ENCODE data around the gene DAPP1.

DAPP1 gene

GRCh38 chr4:99856166-99856565, 39.5 kb downstream of the DAPP1 start:
- peak; percentile 70 for DNase-seq

- peak; percentile 21 for DNase-seq
Observed at GRCh38 chr4:99857307-99857706, 40.7 kb downstream of the DAPP1 start.

GRCh38 chr4:99859618-99860017, 43.0 kb downstream of the DAPP1 start:
- DNase-seq = no peak

GRCh38 chr4:99860521-99860920, 43.9 kb downstream of the DAPP1 start:
- no peak for DNase-seq

- no peak for DNase-seq
Observed at GRCh38 chr4:99861120-99861905, 44.7 kb downstream of the DAPP1 start.

- no peak for DNase-seq
Observed at GRCh38 chr4:99863804-99864203, 47.2 kb downstream of the DAPP1 start.

GRCh38 chr4:99868126-99868596, 51.5 kb downstream of the DAPP1 start:
- DNase-seq = no peak

GRCh38 chr4:99872570-99872969, 55.9 kb downstream of the DAPP1 start:
- DNase-seq = no peak

- DNase-seq = no peak
Observed at GRCh38 chr4:99875071-99875470, 58.4 kb downstream of the DAPP1 start.

- no peak for DNase-seq
Observed at GRCh38 chr4:99876946-99877345, 60.3 kb downstream of the DAPP1 start.

GRCh38 chr4:99878604-99879003, 62.0 kb downstream of the DAPP1 start:
- DNase-seq = no peak

- DNase-seq = no peak
Observed at GRCh38 chr4:99879458-99879857, 62.8 kb downstream of the DAPP1 start.

- DNase-seq = peak; percentile 61
Observed at GRCh38 chr4:99885063-99885664, 68.5 kb downstream of the DAPP1 start.

- no peak for DNase-seq
Observed at GRCh38 chr4:99885687-99886086, 69.1 kb downstream of the DAPP1 start.

GRCh38 chr4:99886146-99886545, 69.5 kb downstream of the DAPP1 start:
- no peak for DNase-seq

GRCh38 chr4:99887837-99888236, 71.2 kb downstream of the DAPP1 start:
- no peak for DNase-seq

GRCh38 chr4:99891351-99891750, 74.7 kb downstream of the DAPP1 start:
- peak; percentile 76 for DNase-seq

- no peak for DNase-seq
Observed at GRCh38 chr4:99893029-99893428, 76.4 kb downstream of the DAPP1 start.

- DNase-seq = no peak
Observed at GRCh38 chr4:99893839-99894160, 77.2 kb downstream of the DAPP1 start.

GRCh38 chr4:99894161-99894997, 77.8 kb downstream of the DAPP1 start, which contains the start of gene LAMTOR3:
TSS of gene LAMTOR3 (minus strand) at chr4:99894427. CDS start at chr4:99893963, 464 bp downstream.
- peak; percentile 94 for DNase-seq

- DNase-seq = no peak
Observed at GRCh38 chr4:99894998-99895397, 78.4 kb downstream of the DAPP1 start.

GRCh38 chr4:99915449-99915848, 98.8 kb downstream of the DAPP1 start:
- no peak for DNase-seq

GRCh38 chr4:99917575-99917974, 100.9 kb downstream of the DAPP1 start:
- no peak for DNase-seq

- DNase-seq = no peak
Observed at GRCh38 chr4:99918656-99919055, 102.0 kb downstream of the DAPP1 start.
